ENCODE results near the gene TMEM44.

DNA sequence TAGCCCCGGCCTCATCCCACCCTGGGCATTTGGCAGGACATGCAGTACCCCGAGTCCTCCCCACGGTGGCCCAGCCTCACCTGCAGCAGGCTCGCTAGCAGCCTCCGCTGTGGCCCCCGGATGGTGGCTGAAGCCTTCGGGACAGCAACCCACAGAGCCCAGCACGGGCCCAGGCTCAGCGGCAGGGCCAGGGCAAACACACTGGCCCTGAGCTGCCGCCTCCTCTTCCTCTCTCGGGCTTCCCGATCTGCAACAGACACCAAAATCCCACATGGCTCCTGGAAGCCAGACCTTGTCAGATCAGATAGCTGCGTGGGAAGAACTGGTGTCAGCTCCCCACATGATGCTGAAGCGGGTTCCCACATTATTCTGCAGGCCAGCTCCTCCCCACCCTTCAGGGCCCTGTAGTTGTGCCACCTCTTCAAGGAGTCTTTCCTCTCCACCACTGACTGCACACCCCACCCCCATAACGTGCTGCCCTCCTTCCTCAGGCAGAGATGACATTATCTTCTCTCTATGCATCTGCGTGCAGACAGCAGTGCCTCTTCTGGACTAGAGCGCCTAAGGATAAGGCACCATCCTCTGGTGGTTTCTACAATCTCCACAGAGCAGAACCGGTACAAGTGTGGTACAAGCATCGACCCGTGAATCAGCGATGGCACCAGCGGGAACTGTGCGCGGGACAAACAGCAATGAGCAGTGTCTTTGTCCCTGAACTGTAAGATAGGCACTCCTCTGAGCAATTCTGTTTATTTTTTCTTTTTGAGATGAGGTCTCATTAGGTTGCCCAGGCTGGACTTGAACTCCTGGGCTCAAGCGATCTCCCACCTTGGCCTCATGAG is 9.5 kb downstream of the TMEM44 start:
- TF ChIP-seq, protein P1, sequence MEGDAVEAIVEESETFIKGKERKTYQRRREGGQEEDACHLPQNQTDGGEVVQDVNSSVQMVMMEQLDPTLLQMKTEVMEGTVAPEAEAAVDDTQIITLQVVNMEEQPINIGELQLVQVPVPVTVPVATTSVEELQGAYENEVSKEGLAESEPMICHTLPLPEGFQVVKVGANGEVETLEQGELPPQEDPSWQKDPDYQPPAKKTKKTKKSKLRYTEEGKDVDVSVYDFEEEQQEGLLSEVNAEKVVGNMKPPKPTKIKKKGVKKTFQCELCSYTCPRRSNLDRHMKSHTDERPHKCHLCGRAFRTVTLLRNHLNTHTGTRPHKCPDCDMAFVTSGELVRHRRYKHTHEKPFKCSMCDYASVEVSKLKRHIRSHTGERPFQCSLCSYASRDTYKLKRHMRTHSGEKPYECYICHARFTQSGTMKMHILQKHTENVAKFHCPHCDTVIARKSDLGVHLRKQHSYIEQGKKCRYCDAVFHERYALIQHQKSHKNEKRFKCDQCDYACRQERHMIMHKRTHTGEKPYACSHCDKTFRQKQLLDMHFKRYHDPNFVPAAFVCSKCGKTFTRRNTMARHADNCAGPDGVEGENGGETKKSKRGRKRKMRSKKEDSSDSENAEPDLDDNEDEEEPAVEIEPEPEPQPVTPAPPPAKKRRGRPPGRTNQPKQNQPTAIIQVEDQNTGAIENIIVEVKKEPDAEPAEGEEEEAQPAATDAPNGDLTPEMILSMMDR (IDR thresholded peaks at IDR 0.05; ENCODE audit: low read depth, low read length), result no peak
- no peak for TF ChIP-seq EZH2phosphoT487 (IDR thresholded peaks at IDR 0.05; ENCODE audit: low read depth)
